RPMI8226 (cell line): Measurements from ENCODE around the gene C12orf50.
"Not testable (repeated sequence)": the region's sequence is repeated elsewhere in the genome, so short reads cannot be mapped to it uniquely, and the experiment has no call there.

ENCODE experiments used
- DNase-seq: peaks from one replicate; pipeline ENCODE4 v3.0.0-alpha.2; 2015

Gene C12orf50

GRCh38 chr12:87985069-87985675 lies 44.0 kb downstream of the C12orf50 start:
- DNase-seq: no peak

- no peak for DNase-seq
Measured at GRCh38 chr12:87982208-87982607, 47.0 kb downstream of the C12orf50 start.

- DNase-seq: no peak
Measured at GRCh38 chr12:87981495-87981894, 47.7 kb downstream of the C12orf50 start.

GRCh38 chr12:87975879-87976278 lies 53.3 kb downstream of the C12orf50 start:
- no peak for DNase-seq

- DNase-seq: peak; percentile 11
Measured at GRCh38 chr12:87967871-87968270, 61.3 kb downstream of the C12orf50 start.

- no peak for DNase-seq
Measured at GRCh38 chr12:87960566-87960965, 68.6 kb downstream of the C12orf50 start.

- not testable (repeated sequence) for DNase-seq
Measured at GRCh38 chr12:87954028-87954427, 75.2 kb downstream of the C12orf50 start.

GRCh38 chr12:87953256-87953860 lies 75.8 kb downstream of the C12orf50 start:
- DNase-seq: peak; percentile 26

- no peak for DNase-seq
Measured at GRCh38 chr12:87952850-87953249, 76.4 kb downstream of the C12orf50 start.

GRCh38 chr12:87952223-87952622 lies 77.0 kb downstream of the C12orf50 start:
- DNase-seq: no peak

GRCh38 chr12:87943762-87944161 lies 85.4 kb downstream of the C12orf50 start:
- DNase-seq: no peak

GRCh38 chr12:87943023-87943422 lies 86.2 kb downstream of the C12orf50 start:
- no peak for DNase-seq

GRCh38 chr12:87939182-87939581 lies 90.0 kb downstream of the C12orf50 start:
- no peak for DNase-seq

GRCh38 chr12:87935216-87935615 lies 94.0 kb downstream of the C12orf50 start:
- DNase-seq: no peak

GRCh38 chr12:87933991-87934390 lies 95.2 kb downstream of the C12orf50 start:
- no peak for DNase-seq

GRCh38 chr12:87931812-87932211 lies 97.4 kb downstream of the C12orf50 start:
- no peak for DNase-seq

GRCh38 chr12:87930627-87931026 lies 98.6 kb downstream of the C12orf50 start:
- no peak for DNase-seq
